Measurements from ENCODE around the gene MVK.

DNA sequence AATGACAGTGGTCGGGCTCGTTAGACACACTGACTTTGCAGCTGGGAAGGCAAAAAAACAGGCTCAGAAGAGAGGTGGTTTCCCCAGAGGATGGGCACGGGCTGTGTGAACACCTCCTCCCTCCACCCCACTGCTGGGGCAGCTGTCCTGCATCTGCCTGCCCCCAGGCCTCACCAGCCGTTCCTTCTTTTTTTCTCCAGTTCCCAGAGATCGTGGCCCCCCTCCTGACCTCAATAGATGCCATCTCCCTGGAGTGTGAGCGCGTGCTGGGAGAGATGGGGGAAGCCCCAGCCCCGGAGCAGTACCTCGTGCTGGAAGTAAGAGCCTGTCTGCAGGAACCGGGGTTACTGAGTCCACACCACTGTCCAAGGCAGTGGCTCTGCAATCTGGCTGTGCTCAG lies 17.4 kb downstream of the MVK start:
- no peak for TF ChIP-seq POLR2A (IDR thresholded peaks at IDR 0.05)
- TF ChIP-seq, protein P1, sequence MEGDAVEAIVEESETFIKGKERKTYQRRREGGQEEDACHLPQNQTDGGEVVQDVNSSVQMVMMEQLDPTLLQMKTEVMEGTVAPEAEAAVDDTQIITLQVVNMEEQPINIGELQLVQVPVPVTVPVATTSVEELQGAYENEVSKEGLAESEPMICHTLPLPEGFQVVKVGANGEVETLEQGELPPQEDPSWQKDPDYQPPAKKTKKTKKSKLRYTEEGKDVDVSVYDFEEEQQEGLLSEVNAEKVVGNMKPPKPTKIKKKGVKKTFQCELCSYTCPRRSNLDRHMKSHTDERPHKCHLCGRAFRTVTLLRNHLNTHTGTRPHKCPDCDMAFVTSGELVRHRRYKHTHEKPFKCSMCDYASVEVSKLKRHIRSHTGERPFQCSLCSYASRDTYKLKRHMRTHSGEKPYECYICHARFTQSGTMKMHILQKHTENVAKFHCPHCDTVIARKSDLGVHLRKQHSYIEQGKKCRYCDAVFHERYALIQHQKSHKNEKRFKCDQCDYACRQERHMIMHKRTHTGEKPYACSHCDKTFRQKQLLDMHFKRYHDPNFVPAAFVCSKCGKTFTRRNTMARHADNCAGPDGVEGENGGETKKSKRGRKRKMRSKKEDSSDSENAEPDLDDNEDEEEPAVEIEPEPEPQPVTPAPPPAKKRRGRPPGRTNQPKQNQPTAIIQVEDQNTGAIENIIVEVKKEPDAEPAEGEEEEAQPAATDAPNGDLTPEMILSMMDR (IDR thresholded peaks at IDR 0.05 in 4 of 5, conservative IDR thresholded peaks at IDR 0.05 in 1 of 5) = no peak

All from gastrocnemius medialis (tissue), 4 donors.